HG03097 (cell line): ENCODE measurements around the gene PLXNB2.
"Not testable (repeated sequence)": the region's sequence is repeated elsewhere in the genome, so short reads cannot be mapped to it uniquely, and the experiment has no call there.

ENCODE experiments used
- ATAC-seq: cut with Tn5 transposase; IDR thresholded peaks from one replicate; pipeline ENCODE4 v1.9.1; 2021; ENCODE audit not compliant: unreplicated experiment, low FRiP score

The PLXNB2 gene

DNA sequence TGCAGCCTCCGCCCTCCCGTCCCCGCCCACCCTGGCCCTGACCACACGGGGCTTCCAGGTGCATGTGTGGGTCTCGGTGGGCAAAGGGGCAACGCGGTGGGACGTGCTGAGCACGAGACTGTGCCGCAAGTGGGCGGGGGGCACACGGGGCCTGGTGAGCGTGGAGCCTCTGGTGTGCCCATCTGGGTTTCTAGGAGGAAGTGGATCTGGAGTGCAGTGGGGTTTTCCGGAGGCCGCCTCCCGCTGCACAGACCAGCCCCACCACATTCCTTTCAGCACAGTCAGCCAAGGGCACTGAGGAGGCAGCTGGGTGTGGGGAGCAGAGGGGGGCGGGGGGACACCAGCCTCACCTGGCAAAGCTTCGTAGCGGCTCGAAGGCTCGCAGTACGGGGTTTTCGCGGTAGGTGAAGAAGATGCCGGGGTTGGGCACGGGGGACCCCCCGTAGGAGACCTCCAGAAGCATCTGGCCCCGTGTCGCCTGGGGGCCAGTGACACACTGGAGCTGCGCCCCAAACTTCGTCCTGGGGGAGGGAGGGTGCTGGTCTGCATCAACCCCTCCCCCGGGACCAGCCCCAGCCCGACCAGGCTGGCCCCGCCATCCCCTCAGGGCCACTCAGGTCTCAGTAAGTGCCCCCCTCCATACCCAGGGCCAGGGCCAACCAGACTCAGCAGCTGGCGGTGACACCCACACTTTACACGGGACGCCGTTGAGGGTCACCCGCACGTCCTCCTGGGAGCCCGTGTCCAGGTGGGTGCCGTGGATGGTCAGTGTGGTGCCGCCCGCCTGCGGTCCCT lies 24.9 kb downstream of the PLXNB2 start:
- no peak for ATAC-seq

- ATAC-seq, result no peak
Observed at GRCh38 chr22:50281957-50282356, 25.5 kb downstream of the PLXNB2 start.

DNA sequence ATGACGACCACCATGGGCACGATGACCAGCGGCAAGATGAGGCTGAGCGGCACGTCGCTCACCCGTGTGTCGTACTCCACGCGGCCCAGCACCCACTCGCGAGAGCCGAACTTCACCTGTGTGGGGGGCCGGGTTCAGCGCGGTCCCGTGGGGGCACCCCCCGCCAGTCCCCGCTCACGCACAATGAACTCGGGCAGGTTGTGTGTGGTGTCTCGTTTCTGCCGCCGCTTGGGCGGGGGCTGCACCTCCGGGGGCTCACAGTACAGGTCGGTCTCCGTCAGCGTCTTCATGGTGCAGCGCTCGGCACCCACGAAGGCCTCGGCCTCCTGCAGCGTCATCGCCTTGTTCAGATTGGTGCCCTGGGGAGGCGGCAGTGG lies 26.1 kb downstream of the PLXNB2 start:
- no peak for ATAC-seq

GRCh38 chr22:50280708-50281383 lies 26.6 kb downstream of the PLXNB2 start:
- ATAC-seq, result no peak

DNA sequence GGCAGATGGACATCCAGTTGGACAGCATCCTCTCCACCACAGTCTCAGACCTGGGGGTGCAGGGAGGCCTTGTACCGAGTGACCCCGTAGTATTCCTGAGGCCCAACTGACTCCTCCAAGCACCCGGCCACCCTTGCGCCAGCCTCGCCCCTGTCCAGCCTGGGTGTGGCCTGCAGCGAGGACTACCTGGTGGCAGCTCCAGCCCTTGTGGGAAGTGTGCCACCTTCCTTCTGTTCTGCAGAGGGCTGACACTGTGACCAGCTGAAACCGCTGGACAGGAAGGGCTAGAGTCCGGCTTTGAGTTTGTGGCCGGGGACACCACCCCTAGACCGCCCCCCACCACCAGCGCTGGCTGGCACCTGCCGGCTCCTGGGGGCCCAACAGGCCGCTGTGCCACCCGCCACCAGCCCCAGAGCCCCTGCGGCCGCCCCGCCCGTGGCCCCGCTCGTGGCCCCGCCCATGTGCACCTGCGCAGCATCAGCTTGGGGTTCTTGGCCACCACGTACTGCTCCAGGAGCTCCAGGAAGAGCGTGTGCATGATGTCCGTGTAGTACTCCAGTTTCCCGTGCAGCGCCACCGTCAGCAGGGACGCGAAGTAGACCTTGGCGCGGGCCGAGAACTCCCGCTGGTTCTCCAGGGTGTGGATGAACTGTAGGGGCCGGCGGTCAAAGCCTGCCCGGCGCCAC lies 27.3 kb downstream of the PLXNB2 start:
- ATAC-seq, result no peak

- no peak for ATAC-seq
Observed at GRCh38 chr22:50278956-50279619, 28.4 kb downstream of the PLXNB2 start.

DNA sequence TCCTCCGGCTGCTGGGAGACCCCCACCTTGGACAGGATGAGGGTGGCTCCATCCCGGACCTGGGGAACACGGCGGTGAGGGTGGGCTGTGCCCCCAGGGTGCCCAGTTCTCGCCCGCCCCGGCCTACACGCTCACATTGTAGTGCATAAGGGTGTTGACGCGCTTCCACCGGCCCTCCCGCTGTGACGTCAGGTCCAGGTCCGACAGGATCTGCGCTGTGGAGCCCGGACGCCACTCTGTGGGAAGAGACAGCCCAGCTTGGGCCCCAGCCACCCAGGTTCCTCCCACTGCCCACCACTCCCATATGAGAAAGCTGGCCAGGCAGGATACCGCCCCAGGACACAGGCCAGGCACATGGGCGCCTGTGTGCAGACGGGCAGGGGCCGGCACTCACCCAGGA lies 29.0 kb downstream of the PLXNB2 start:
- no peak for ATAC-seq

- no peak for ATAC-seq
Observed at GRCh38 chr22:50277761-50278160, 29.7 kb downstream of the PLXNB2 start.

GRCh38 chr22:50276143-50276542 lies 31.3 kb downstream of the PLXNB2 start:
- no peak for ATAC-seq

DNA sequence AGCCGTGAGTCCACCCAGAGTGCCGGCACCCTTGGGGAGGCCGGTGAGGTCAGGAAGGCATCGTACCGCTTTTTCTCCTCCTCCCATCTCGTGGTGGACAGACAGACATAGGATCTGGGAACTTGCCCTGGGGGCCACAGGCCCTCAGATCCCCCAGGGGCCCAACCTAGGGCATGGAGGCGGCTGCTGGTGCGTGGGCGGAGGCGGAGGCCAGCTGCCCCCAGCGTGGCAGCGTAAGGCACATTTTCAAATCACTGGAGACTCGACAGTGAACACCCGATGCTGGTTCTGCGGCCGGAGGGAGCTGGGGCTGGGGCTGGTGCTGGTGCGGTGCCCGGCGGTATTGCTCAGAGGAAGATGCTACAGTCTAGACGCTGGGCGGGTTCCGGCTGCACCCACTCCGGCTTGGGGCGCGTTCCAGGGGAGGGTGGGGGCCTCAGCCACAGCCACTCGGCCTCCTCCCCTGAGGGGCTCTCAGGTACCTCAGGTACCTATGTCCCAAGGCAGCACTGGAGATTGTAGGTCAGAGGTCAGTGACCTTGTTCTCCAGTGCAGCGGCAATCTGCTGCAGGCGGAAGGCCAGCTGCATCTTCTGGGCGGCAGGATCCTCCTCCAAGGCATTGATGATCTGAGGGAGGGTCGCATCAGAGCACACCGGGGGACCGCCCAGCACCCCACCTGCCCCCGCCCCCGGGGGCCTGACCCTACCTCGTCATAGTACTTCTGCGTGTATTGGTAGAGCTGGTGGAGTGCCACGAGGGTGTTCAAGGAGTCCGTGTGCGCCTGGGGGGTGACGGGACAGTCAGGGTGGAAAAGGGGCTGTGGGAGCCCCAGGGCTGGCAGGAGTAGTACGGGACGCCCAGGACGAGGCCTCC lies 32.0 kb downstream of the PLXNB2 start:
- no peak for ATAC-seq

GRCh38 chr22:50274771-50275170 lies 32.7 kb downstream of the PLXNB2 start:
- ATAC-seq, result no peak

- ATAC-seq, result no peak
Observed at GRCh38 chr22:50274311-50274710, 33.1 kb downstream of the PLXNB2 start.

- not testable (repeated sequence) for ATAC-seq
Observed at GRCh38 chr22:50273781-50274180, 33.7 kb downstream of the PLXNB2 start.

DNA sequence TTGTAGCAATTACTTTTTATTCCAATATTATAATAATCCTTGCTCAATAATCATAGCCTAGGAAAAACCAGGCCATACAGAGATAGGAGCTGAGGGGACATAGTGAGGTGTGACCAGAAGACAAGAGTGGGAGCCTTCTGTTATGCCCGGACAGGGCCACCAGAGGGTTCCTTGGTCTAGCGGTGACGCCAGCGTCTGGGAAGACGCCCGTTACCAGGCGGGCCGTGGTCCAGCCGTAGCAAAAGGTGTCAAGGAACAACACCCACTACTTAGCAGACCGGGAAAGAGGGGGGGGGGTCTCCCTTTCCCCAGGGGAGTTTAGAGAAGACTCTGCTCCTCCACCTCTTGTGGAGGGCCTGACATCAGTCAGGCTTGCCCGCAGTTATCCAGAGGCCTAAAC lies 34.1 kb downstream of the PLXNB2 start:
- not testable (repeated sequence) for ATAC-seq

GRCh38 chr22:50272044-50272802 lies 35.2 kb downstream of the PLXNB2 start:
- ATAC-seq, result no peak

- no peak for ATAC-seq
Observed at GRCh38 chr22:50271519-50271970, 35.9 kb downstream of the PLXNB2 start.

GRCh38 chr22:50270666-50271394 lies 36.6 kb downstream of the PLXNB2 start:
- no peak for ATAC-seq

DNA sequence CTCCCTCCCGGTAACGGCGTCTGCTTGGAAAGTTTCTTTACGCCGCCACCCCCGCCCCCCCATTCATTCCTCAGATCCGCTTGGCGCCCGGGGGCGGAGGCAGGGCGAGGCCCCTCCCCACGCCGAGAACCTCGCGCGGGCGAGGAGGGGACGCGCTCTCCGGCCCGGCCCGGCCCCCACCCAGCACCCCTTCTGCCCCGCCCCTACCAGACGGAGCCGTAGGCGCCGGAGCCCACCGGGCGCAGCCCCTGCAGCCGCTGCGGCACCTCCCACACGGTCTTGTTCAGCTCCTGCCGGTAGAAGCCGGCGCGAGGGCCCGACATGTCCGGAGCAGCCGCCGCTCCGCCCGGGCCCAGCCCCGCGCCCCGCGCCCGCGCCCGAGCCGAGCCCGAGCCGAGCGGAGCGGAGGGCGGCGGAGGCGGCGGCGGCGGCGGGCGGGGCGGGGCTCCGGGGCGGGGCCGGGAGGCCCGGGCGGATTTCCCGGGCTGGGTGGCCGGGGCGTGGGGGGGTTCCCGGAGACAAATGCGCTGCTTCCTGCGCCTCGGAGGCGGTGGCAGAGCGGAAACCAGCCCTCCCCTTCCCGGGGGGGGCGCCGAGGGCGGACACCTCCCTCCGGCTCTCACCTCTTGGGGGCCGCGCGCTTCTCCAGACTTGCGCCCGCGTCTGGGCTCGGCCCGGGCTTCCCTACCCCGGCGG lies 37.3 kb downstream of the PLXNB2 start, which contains the start of gene MAPK11:
MAPK11 (minus strand) TSS at position 411 of the 696 bp plus-strand sequence; CDS start at position 323, 88 bp downstream.
- no peak for ATAC-seq
